HepG2 (cell line): ENCODE data around the gene IMPDH2. TPM values are rescaled to one million over a fixed set of nuclear protein-coding genes. Genes with fewer than 3 reads are reported as not detected.
A peak's percentile ranks its signal among the peaks of the same experiment; 100 is the strongest.

Experiments
- ATAC-seq: fragments of 200-7000 bp; cut with Tn5 transposase; 3 replicates; pipeline ENCODE4 v1.9.1; 2020; ENCODE audit warnings: mild to moderate bottlenecking, moderate library complexity
- BruUV-seq: library from RNA; stranded (reverse); fragments of 400-500 nt; replicated peaks from 2 replicates; lab custom pipeline; 2021; lab: Mats Ljungman, UMichigan
- CTCF ChIA-PET: fragments of 300-600 bp; formaldehyde crosslinking; extraction: SDS; loops from one replicate; lab custom pipeline; 2021; ENCODE audit warnings: low total read pairs, inconsistent platforms, low intra/inter-chr PET ratio; lab: Yijun Ruan, JAX
- POLR2A ChIA-PET: fragments of 350-600 bp; sonication (Branson Sonifier 250); formaldehyde crosslinking; loops from one replicate; lab custom pipeline; 2020; ENCODE audit warnings: antibody characterized with exemption, inconsistent platforms; lab: Yijun Ruan, JAX
- DNase-seq: peaks from one replicate; pipeline ENCODE4 v3.0.0-alpha.2; 2015; ENCODE audit warnings: low spot score
- FAIRE-seq: peaks from 3 replicates; lab custom pipeline; 2011; peaks lifted over from hg19 to GRCh38; lab: Jason Lieb, UNC
- H2AFZ ChIP-seq: one replicate; pipeline ENCODE4 v1.6.1; 2011; ENCODE audit warnings: low read length, inconsistent platforms
- H3K27ac ChIP-seq: fragments of 300-600 bp; 3 replicates; pipeline ENCODE4 v1.8.0; 2011; ENCODE audit warnings: mixed run types, mild to moderate bottlenecking, mixed read lengths, low read length, inconsistent platforms; ENCODE audit not compliant: insufficient read depth; ENCODE audit errors: extremely low read length
- H3K27me3 ChIP-seq, 2 experiments: fragments of 200-600 bp in 1 of 2; 2 replicates in 1 of 2; 3 replicates in 1 of 2; pipeline versions ENCODE4 v1.6.0 to v1.8.0; 2011; ENCODE audit warnings: low read length in 2 of 2, mild to moderate bottlenecking in 2 of 2, moderate library complexity in 2 of 2, inconsistent platforms in 1 of 2; ENCODE audit not compliant: insufficient read depth in 2 of 2, control insufficient read depth in 1 of 2
- H3K36me3 ChIP-seq, 2 experiments: fragments of 200-600 bp in 1 of 2; replicated peaks in 1 of 2; 2 replicates in 1 of 2; 3 replicates in 1 of 2; pipeline versions ENCODE4 v1.5.1 to v1.8.0; 2011; ENCODE audit warnings: low read length in 2 of 2, inconsistent platforms in 1 of 2; ENCODE audit not compliant: insufficient read depth in 2 of 2, control insufficient read depth in 1 of 2
- H3K4me1 ChIP-seq: 2 replicates; pipeline ENCODE4 v1.5.1; 2012; ENCODE audit warnings: low read length, inconsistent platforms; ENCODE audit not compliant: insufficient read depth
- H3K4me2 ChIP-seq: 2 replicates; pipeline ENCODE4 v1.6.0; 2011; ENCODE audit warnings: low read depth, low read length, inconsistent platforms
- H3K4me3 ChIP-seq, 3 experiments: fragments of 200-600 bp in 1 of 3; sonication (generic), shearing (Covaris generic) in 1 of 3; replicated peaks in 1 of 3; 2 replicates each; pipeline ENCODE4 v1.5.1; 2011 to 2016; ENCODE audit warnings: low read length in 3 of 3, inconsistent platforms in 2 of 3, low read depth in 2 of 3, mild to moderate bottlenecking in 2 of 3, control low read depth in 1 of 3, mixed read lengths in 1 of 3; ENCODE audit not compliant: insufficient read depth in 1 of 3
- H3K79me2 ChIP-seq: one replicate; pipeline ENCODE4 v1.6.1; 2011; ENCODE audit warnings: low read length, inconsistent platforms; ENCODE audit not compliant: insufficient read depth
- H3K9ac ChIP-seq: 2 replicates; pipeline ENCODE4 v1.6.0; 2011; ENCODE audit warnings: mild to moderate bottlenecking, low read depth, low read length, inconsistent platforms; ENCODE audit not compliant: insufficient read depth
- H3K9me3 ChIP-seq: 2 replicates; pipeline ENCODE4 v1.5.1; 2012; ENCODE audit warnings: mild to moderate bottlenecking, low read length
- H4K20me1 ChIP-seq: 2 replicates; pipeline ENCODE4 v1.6.0; 2011; ENCODE audit warnings: inconsistent platforms, mild to moderate bottlenecking, low read length, moderate library complexity; ENCODE audit not compliant: insufficient read depth
- AHR ChIP-seq: IDR thresholded peaks from 2 replicates; pipeline ENCODE4 v1.6.1; 2018; ENCODE audit warnings: missing genetic modification reagents, missing compliant biosample characterization
- CBX2 ChIP-seq, 2 experiments: fragments of 200-600 bp in 1 of 2; sonication (generic); formaldehyde crosslinking in 1 of 2; IDR thresholded peaks; 2 replicates each; pipeline versions ENCODE4 v1.7.0 to v1.8.1; 2018 to 2022; ENCODE audit warnings: low read depth in 2 of 2, low read length in 1 of 2, mild to moderate bottlenecking in 1 of 2, missing genetic modification reagents in 1 of 2
- POLR2G ChIP-seq: fragments of 200-400 bp; formaldehyde crosslinking; IDR thresholded peaks from 2 replicates; pipeline ENCODE4 v1.6.1; 2018; ENCODE audit warnings: mild to moderate bottlenecking, low read depth, low read length, moderate library complexity
- ZFP90 ChIP-seq: sonication (generic); formaldehyde crosslinking; IDR thresholded peaks from 2 replicates; pipeline ENCODE4 v1.8.0; 2022; ENCODE audit warnings: missing genetic modification reagents, mild to moderate bottlenecking, inconsistent platforms, borderline replicate concordance
- ZNF343 ChIP-seq: sonication (generic); formaldehyde crosslinking; IDR thresholded peaks from 2 replicates; pipeline ENCODE4 v1.4.0; 2020; ENCODE audit warnings: mild to moderate bottlenecking, missing genetic modification reagents
- ZNF407 ChIP-seq: sonication (generic); formaldehyde crosslinking; IDR thresholded peaks from one replicate; pipeline ENCODE4 v1.5.1; 2020; ENCODE audit warnings: mild to moderate bottlenecking, missing genetic modification reagents; ENCODE audit errors: not compliant biosample characterization
- ZNF780A ChIP-seq: sonication (generic); formaldehyde crosslinking; IDR thresholded peaks from 2 replicates; pipeline ENCODE4 v1.8.0; 2022; ENCODE audit warnings: mild to moderate bottlenecking, missing genetic modification reagents, moderate library complexity
- WGBS: methylation state at CpG from one replicate; pipeline ENCODE4 v1.1.6; 2017; ENCODE audit warnings: low lambda C conversion rate; 5-methylcytosine and 5-hydroxymethylcytosine counted together
- in situ Hi-C: cut with HindIII; loops from 2 replicates; pipeline ENCODE4 v1.10.0; 2017; ENCODE audit warnings: low pct_unique_long_range_greater_than_20kb; ENCODE audit not compliant: extremely low pct_ligation_motif_present
- intact Hi-C: fragments of 100-400 bp; cut with micrococcal nuclease; formaldehyde crosslinking; loops from one replicate; pipeline ENCODE4 v1.10.0; 2022; ENCODE audit not compliant: unreplicated experiment
- polyA plus RNA-seq, 8 experiments: library from polyadenylated mRNA; depleted of rRNA in 3 of 8; stranded (reverse) in 7 of 8; unstranded in 1 of 8; fragments of >200 nt; fragmentation: Illumina TruSeq in 4 of 8; extraction: Trizol in 4 of 8; gene quantifications; 2 replicates each; pipeline versions ENCODE4 v1.2.1 to v1.2.3, GENCODE V29; 2011 to 2016; ENCODE audit warnings: low read depth in 4 of 8, missing spikeins in 1 of 8, mixed read lengths in 1 of 8; ENCODE audit not compliant: insufficient read depth in 1 of 8
- total RNA-seq, 5 experiments: library from RNA; depleted of rRNA; stranded (reverse); fragments of >200 nt; fragmentation: Illumina TruSeq; extraction: Trizol; gene quantifications; 2 replicates each; pipeline ENCODE4 v1.2.3, GENCODE V29; 2016; ENCODE audit warnings: low read depth in 1 of 5
- TF ChIP-seq, protein P1 (sequence below): sonication (generic); formaldehyde crosslinking; IDR thresholded peaks from 2 replicates; pipeline ENCODE4 v1.8.1; 2023; ENCODE audit warnings: missing genetic modification reagents, inconsistent platforms, borderline replicate concordance
- TF ChIP-seq, protein P2 (sequence below): sonication (generic); formaldehyde crosslinking; IDR thresholded peaks from 2 replicates; pipeline ENCODE4 v1.4.0; 2020; ENCODE audit warnings: mild to moderate bottlenecking, missing genetic modification reagents

The IMPDH2 gene
- total and polyA plus RNA-seq, 2 of the 13 experiments (the other 11 are each of a cell fraction or from before 2014, with no cell fraction given) = 248 to 260 TPM

DNA sequence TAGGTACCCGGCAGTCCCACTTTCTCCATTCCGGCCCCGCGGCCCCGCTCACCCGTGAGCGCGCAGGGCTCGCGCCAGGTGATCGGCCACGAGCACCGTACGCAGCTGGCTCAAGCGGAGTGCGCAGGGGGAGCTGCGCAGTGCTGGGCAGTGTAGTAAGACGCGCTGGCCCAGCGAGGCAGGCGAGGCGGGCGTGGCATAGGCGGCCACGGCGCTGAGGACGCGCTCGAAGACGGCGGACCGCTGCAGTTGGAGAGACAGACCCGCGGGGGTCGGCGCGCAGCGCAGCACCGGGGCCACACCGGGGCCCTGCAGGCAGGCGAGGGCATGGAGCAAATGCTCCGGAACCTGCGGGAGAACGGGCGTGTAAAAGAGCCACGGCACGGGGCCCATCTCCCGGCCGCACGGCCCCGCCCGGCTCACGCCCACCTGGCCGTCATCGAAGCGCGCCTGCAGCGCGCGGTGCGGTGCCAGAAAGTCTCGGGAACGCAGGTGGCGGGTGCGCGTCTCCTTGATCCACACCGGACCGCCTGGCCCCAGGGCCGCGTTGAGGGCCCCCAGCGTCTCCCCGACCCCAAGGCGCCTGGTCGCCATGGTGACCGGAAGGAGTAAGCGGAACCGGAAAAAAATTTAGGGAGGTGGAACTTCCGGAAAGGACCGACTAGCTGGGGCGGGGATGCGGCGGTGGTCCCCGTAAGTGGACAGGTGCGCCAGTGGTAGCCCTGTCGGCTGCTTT lies 11.1 kb downstream of the IMPDH2 start, which contains the start of gene DALRD3 (continued):
- TF ChIP-seq, protein P1, sequence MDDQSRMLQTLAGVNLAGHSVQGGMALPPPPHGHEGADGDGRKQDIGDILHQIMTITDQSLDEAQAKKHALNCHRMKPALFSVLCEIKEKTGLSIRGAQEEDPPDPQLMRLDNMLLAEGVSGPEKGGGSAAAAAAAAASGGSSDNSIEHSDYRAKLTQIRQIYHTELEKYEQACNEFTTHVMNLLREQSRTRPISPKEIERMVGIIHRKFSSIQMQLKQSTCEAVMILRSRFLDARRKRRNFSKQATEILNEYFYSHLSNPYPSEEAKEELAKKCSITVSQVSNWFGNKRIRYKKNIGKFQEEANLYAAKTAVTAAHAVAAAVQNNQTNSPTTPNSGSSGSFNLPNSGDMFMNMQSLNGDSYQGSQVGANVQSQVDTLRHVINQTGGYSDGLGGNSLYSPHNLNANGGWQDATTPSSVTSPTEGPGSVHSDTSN (CRISPR knock-in tag) = no peak
- TF ChIP-seq CBX2 (IDR thresholded peaks at IDR 0.05; ENCODE audit: low read depth, low read length) = no peak
- no peak for TF ChIP-seq CBX2 (CRISPR knock-in tag; IDR thresholded peaks at IDR 0.05; ENCODE audit: low read depth)

- no peaks in the 10 kb centered on the region for H3K9me3 ChIP-seq
- no peak overlapping the region for H2AFZ ChIP-seq
- CTCF ChIA-PET = no interaction called here
- H4K20me1 ChIP-seq = peaks cover 19% of the 10 kb centered on the region; the same call in 1 of the 2 replicates
- POLR2A ChIA-PET = interaction anchor here (2.0 to 11.1 kb wide), 3 partner anchors 8 to 77 kb away, joined by 10 to 280 read pairs (median 10); partner anchors contain the start of genes IMPDH2, QRICH1 and WDR6
- peak; percentile 0 for ATAC-seq
- H3K4me3 ChIP-seq = peak overlapping the region; percentile 68 to 96 (median 84)
- in situ Hi-C loops = no loop called here
- DNase-seq = no peak
- no peaks in the 10 kb centered on the region; a peak in 1 of 5 replicates for H3K27me3 ChIP-seq
- no peak for FAIRE-seq
- peak overlapping the region; percentile 89 for H3K4me2 ChIP-seq
- WGBS = 67% methylated on average over 1 of the region's 23 CpGs
- H3K27ac ChIP-seq = peak overlapping the region; percentile 55
- peaks cover 15 to 38% of the 10 kb centered on the region in 2 experiments for H3K36me3 ChIP-seq
- H3K79me2 ChIP-seq = peaks cover 20% of the 10 kb centered on the region
- peak overlapping the region; percentile 73 for H3K9ac ChIP-seq
- H3K4me1 ChIP-seq = peaks cover 23% of the 10 kb centered on the region
- intact Hi-C loops = no loop called here
- BruUV-seq = no TSS peak
- TF ChIP-seq ZFP90 (CRISPR knock-in tag) (0 out of 2 replicates have a peak, but pooled peaks have one; percentile 10), ZNF780A (CRISPR knock-in tag) (no peak), CBX2 (IDR thresholded peaks at IDR 0.05; ENCODE audit: low read depth, low read length) (no peak), CBX2 (CRISPR knock-in tag; IDR thresholded peaks at IDR 0.05; ENCODE audit: low read depth) (no peak), ZNF343 (CRISPR knock-in tag) (no peak), AHR (no peak), POLR2G (0 out of 2 replicates have a peak, but pooled peaks have one; percentile 21), ZNF407 (CRISPR knock-in tag) (no peak)
- TF ChIP-seq, protein P2, sequence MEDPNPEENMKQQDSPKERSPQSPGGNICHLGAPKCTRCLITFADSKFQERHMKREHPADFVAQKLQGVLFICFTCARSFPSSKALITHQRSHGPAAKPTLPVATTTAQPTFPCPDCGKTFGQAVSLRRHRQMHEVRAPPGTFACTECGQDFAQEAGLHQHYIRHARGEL (CRISPR knock-in tag) = no peak
These were observed 11.8 kb downstream of the IMPDH2 start for GRCh38 chr3:49017229-49017970.
